ENCODE data around the gene TMEM272.

DNA sequence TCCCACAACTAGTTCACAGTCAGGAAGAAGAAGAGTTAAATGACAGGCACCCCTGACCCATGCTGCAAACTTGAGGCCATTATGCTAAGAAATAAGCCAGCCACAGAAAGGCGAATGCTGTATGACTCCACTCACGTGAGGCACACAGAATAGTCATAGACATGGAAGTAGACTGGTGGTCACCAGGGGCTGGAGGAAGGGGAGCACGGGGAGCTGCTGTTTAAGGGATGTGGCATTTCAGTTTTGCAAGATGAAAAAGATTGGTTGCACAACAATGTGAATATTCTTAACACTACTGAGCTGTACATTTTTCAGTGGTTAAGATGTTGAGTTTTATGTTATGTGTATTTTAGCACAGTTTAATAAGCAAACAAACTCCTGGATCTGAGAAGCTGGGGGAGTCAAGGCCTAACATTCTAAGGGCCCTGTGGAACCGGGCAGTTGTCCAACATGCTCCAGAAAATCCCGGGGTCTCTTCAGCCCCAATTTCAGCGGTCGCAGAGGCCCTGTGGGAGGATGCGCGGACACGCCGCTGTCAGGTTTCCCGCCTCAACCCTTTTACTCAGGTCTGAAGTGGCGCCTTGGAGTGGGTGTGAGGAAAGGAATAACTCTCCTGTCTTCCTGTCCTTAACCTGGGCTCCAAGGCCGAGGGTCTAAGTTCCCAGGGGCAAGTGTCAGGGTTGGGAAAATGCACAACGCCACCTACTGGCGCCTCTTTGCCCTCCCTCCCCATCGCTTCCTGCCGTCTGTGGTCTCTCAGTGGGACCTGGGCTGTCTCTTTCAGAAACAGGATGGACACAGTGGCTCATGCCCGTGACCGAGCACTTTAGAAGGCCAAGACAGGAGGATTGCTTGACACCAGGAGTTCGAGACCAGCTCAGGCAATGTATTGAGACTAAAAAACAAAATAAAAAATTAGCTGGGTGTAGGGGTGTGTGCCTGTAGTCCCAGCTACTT lies 4.4 kb upstream of the TMEM272 start:
- peak in 4 of 6 experiments; percentile 25 to 38 (median 33) for TF ChIP-seq CTCF (IDR thresholded peaks at IDR 0.05)
- no peak for TF ChIP-seq POLR2A (IDR thresholded peaks at IDR 0.05)

All from Peyer's patch (tissue), 4 donors.